HG03135 (cell line): Measurements from ENCODE around the gene WSCD2.
"Not testable (repeated sequence)": the region's sequence is repeated elsewhere in the genome, so short reads cannot be mapped to it uniquely, and the experiment has no call there.

Experiments
- ATAC-seq: cut with Tn5 transposase; IDR thresholded peaks from one replicate; pipeline ENCODE4 v1.9.1; 2021; ENCODE audit warnings: mild to moderate bottlenecking, moderate library complexity; ENCODE audit not compliant: unreplicated experiment

Gene WSCD2

DNA sequence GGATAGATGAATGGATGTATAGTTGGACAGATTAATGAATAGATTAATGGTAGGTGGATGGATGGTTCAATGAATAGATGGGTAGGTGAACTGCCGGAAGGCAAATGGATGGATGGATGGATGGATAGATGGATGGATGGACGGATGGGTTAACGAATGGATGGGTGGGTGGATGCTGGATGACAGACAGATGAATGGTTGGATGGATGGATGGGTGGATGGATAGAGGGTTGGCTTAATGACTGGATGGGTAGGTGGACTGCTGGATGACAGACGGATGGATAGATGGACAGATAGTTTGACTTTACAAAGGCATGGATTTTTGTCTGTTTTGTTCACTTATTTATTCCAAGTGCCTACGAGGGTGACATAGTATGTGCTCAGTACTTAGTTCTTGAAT is 64.4 kb downstream of the WSCD2 start:
- no peak for ATAC-seq

DNA sequence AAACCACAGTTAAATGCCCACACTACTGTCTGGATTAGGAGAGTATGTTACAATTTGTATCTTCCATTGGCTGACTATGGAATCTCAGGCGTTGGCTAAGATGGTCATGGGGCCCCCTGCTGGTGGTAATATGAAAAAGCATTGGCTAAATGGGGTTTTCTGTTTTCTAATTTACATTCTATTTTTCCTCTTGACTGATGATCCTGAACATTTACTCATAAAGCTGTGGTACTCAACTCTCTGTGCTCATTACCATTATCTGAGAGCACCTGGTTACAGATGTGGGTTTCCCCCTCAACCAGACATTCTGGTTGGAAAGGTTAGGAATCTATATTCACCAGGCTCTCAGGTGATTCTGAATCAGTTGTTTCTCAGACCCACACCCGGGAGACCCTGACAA is 64.8 kb downstream of the WSCD2 start:
- no peak for ATAC-seq

DNA sequence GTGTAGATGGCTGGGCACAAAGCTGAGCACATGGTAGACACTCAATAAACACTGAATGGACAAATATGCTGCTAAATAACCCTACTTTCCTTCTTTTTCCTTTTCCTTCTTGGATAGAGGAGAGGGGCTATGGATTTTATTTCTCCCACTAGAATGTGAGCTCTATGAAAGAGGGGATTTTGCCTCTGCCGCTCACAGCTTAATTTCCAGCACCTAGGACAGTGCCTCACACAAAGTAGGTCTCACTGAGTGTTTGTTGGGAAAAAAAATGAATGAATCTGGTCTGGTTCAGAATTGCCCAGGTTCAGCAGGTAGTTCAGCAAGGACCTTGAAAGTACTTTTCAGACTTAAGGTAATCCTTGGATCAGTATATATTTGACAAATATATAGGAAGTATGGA is 65.5 kb downstream of the WSCD2 start:
- no peak for ATAC-seq

DNA sequence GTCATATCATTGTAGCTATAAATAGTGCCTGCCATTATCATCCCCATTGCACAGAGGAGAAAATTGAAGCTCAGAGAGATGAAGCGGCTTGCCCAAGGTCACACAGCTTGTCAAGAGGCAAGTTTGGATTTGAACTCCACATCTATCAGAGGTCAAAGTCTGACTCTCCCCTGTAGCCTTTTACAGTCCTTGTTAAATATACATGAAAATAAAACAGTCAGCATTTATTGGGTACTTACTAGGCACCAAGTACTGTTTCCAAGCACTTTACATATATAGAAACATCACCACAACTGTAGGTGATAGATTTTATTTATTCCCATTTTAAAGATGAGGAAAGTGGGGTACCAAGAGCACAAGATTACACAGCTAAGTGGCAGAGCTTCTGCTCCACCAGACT is 67.2 kb downstream of the WSCD2 start:
- ATAC-seq, result no peak

DNA sequence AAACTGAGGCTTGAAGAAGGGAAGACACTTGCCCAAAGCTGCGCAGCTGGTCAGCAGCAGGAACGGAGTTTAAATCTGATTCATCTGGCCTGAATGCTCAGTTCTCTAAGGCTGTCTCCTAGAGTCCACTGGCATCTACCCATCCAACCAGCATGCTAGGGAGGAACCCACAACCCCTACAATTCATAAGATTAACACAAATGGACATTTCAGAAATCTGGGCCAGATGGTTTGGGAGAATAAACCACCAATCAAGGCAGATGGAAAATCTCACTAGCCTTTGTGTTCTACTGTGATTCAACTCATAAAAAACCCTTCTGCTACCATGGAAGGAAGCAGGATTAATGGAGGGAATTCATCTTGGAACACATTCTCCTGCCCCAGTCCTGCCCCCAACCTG is 67.8 kb downstream of the WSCD2 start:
- no peak for ATAC-seq

DNA sequence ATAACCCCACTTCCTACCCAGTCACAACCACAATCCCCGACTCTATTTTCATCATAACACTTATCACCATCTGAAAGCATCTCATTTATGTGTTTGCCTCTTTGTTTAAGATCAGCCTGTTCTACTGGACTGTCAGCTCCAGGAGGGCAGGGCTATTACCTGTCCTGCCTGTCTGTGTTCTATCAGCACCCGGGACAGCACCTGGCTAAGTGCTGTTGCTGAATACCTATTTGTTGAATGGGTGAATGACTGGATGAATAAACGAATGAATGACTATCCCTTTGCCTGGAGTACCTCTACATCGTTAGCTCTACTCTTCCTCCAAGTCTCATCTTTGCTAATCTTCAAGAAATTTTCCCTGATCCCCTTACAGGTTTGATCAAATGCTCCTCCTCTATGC is 69.0 kb downstream of the WSCD2 start:
- no peak for ATAC-seq

DNA sequence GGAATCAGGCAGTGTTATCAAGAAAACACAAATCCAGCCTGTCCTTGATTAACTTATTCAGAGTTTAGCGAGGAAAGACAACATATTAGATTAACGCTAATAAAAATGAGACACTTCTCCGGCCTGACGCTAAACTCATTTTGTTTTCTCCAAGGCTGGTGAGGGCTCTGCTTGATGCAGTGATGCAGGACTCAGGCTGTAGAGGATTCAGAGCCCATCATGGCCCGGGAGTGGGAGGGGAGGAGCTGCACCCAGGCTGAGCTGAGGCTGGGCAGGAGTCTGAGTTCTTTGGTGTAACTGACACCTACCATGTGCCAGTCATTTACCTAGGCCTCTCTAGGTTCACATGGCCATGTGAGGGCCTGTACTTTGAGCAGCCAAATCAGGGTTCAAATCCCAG is 70.0 kb downstream of the WSCD2 start:
- ATAC-seq, result no peak

DNA sequence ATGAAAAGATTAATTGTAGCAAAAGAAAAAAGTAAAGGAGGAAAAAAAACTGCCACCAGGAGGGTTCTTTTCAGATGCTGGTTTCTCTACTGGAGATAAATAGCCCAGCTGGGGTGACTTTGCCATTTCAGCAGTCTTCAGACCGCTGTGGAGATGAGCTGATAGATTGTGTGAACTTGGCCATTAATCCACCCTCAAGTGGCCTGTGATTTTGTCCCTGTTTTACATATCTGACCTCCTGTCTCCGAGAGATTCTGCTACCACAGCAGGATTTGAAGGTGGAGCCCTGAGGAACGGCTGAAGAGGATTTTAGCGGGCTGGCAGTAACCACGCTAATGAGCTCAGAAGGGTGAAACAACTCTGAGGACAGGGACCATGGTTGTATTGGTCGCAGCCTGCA is 72.7 kb downstream of the WSCD2 start:
- ATAC-seq, result no peak

DNA sequence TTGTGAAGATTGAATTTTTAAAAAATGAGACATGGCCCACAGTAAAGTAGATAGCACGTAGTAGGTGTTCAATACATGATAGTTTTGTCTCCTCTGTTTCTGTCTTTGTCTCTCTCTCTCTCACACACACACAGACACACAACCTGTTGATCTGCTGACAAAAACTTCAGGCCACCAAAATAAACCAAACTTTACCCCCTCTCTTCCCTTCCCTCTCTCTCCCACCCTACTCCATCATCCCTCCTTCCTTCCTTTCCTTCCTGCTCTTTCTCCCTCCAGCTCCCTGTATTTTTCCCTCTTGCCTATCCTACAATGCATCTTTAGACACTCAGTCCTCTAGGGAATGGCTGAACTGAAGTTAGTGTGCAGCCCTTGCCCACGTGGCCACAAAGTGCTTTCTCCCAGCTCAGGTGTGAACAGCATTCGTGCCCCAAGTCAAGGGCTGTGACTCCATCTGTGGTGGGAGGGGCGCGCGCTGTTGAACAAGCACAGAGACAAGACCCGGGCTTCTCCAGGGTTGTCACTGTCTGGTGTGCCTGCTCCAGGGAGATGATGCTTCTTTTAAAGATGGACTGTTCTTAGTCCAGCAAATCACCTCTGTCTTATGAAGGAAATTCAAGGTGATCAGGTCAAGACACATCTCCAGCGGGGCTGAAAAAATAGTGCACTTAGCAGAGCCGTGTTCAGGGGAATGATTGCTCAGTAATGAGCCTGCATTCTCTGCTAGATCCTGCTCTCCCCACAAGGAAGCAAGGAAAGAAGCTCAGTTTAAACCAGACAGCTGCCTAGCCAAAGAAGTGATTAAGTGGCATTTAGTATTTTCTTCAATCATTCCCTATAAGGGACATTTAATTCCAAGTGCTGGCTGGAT is 75.3 kb downstream of the WSCD2 start:
- no peak for ATAC-seq

DNA sequence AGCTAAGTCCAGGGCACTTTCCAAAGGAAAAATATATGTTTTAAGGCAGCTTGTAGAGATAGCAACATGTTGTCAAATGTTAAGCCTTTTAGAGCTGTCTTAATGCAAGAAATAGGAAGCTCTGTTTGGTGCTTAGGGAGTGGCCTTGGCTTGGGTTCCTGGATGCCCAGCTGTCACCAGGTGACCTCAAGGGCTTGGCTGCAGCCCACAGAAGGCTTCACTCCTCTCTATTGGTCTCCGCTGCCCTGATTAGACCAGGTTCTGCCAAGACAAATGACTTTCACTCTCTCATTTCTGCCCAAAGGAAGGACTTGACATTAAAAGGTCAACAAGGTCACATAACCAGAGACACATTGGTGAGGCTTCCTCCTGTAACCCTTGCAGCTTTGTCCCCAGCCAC is 76.8 kb downstream of the WSCD2 start:
- ATAC-seq, result no peak

DNA sequence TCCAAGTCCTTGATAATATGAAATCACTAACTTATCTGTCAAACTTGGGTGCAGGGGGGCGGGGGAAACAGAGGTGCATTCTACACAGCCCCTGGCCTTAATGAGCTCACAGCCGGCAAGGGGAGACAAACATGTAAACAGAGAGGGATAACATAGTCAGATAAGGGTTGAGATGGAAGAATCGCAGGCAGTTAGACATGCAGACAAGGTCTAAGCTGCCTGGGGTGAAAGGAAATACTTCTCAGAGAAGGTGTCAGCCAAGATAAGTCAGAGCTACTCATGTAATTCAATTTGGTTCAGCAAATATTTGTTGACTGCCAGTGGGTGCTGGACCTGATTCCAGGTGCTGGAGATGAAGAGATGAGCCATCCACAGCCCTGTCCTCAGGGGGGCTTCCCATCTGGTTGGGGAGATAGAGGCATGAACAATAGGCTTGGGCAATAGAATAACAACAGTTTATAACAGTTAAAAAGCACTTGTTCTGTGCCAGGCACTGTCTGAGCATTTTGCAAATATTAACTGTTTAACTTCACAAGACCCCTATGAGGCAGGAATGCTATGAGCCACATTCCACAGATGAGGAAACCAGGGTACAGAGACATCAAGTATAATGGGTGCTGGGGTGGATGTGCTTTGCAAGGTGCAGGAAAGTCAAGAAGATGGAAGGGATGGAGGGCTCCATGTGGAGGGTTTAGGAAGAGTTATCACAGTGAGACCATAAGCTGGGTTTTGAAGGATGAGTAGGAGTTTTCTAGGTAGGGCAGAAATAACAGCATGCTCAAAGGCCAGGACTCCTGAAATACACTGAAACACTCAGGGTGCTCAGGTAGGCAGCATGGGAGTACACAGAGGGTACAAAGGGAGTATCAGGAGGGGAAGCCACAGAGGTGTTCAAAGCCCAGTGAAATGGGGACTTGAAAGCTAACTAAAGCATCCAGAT is 79.0 kb downstream of the WSCD2 start:
- no peak for ATAC-seq

DNA sequence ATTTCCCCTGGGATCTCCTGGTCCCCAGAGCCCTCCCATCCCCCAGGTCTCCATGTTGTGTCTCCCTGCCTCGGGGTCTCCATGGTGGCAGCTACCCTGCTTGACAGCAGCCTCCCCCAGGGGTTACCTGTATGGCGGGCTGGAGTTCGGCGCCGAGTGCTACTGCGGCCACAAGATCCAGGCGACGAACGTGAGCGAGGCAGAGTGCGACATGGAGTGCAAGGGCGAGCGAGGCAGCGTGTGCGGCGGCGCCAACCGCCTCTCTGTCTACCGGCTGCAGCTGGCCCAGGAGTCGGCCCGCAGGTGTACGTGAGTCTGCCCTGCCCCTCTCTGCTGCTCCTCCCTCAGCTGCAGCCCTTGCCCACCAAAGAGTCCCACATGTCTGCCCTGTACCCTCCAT is 80.9 kb downstream of the WSCD2 start:
- ATAC-seq, result no peak

DNA sequence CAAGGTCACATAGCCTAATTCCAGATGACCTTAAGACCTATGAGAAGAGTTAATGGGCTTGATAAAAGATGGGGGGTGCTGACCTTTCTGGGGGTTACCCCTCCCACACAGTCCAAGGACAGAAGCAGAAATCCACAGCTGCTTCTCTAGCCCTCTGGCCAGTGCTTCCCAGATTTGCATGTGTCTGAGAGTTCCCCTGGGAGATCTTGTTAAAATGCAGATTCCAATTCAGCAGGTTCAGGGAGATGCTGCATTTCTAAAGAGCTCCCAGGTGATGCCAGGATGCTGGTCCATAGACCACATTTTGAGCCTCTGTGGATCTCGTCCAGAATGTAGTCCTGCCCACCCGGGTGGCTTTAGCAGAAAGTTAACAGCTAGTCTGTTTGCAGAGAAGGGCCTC is 82.1 kb downstream of the WSCD2 start:
- ATAC-seq, result no peak

DNA sequence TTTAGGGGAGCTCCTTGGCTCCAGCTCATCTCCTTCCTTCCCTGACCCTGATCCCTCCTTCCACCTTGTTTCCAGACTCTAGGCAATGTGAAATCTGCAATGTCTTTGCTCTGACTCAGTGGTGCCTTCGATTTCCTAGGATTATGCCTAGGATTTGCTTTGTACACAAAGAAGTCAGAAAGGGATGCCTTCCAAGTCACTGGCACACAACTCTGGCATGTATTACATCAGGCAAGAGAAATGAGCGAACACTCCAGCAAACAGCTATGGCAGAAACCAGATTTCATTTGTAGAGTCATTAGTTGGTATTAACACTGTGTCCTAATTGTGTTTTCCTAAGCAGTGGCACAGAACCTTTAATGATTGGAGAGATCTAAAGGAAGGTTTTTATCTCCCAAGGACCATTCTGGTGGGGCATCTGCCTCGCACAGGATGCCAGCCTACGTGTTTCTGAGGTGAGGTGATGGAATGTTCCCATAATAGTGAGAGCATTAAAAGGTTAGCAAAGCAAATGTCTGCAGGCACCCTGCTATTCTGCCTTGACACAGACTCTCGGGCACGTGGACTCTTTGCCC is 84.9 kb downstream of the WSCD2 start:
- ATAC-seq, result no peak

DNA sequence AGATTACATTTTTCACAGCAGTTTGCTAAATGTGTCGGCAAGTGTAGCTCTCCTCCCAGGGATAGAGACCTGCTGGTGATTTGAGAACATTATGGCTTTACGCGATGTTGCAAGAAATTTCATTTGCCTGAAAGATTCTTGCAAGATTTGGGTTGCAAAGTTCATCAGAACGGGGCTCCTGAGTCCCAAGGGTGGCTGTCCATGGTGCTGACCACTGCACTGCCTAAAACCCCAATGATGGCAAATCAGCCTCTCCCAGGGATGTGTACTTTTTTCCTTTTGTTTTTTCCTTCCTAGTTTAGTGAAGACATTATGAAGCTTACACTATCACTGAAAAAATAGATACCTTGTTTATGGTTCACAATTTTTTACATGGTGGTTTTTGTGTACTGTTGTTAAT is 85.4 kb downstream of the WSCD2 start:
- ATAC-seq, result no peak

DNA sequence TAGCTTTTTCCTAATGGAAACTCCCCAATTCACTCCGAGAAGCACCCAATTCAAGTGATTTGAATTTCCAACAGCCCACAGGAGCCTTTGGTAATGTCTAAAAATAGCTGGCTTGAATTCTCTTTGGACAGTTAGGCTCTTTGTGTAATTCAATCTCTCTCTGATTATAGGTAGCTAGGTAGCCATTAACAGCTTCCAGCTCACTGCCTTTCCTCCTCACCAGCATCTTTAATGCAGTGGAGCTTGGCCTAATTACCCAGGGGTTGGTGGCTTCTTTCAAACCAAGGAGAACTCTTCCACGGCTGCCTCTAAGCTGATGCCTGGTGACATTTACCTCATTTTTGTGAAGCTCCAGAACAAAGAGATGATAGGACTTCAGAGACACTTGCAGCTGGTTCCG is 86.4 kb downstream of the WSCD2 start:
- no peak for ATAC-seq

DNA sequence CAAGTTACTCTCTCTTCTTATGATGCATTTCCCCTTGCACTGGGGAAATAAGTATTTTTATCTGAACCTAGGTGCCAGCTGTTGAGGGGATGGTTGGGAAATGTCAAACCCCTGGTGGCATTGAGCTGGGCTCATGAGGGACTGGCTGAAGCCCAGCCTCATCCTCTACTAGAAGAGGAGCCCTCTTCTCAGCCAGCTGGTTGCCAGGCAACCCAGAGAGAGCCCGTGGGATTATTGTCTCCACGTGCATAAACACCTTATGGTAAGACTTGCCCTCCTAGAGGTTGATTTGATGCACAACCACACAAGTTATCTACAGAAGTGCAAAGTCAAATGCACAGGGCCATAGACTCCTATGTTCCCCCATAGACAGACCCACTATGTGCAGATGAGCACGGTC is 89.8 kb downstream of the WSCD2 start:
- ATAC-seq, result no peak

DNA sequence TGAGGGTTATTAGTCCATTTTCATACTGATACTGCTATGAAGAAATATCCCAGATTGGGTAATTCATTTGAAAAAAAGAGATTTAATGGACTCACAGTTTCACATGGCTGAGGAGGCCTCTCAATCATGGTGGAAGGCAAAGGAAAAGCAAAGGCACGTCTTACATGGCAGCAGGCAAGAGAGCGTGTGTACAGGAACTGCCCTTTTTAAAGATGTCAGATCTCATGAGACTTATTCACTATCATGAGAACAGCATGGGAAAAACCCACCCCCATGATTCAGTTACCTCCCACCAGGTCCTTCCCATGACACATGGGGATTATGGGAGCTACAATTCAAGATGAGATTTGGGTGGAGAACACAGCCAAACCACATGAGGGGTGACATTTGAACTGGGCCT is 96.0 kb downstream of the WSCD2 start:
- not testable (repeated sequence) for ATAC-seq

DNA sequence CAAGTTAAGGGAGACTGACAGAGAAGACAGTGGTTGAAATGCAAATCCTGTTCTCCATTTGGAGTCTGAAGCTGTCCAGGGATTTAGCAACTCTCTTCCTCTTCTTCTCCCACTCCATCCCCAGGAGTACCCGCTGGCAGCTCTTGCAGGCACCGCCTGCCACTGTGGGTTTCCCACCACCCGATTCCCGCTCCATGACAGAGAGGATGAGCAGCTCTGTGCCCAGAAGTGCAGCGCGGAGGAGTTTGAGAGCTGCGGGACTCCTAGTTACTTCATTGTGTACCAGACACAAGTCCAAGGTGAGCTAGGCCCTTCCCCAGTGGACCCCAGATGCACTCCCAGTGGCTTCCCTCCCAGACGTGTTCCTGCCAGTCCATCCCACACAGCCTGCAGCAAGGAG is 97.8 kb downstream of the WSCD2 start:
- ATAC-seq, result no peak

DNA sequence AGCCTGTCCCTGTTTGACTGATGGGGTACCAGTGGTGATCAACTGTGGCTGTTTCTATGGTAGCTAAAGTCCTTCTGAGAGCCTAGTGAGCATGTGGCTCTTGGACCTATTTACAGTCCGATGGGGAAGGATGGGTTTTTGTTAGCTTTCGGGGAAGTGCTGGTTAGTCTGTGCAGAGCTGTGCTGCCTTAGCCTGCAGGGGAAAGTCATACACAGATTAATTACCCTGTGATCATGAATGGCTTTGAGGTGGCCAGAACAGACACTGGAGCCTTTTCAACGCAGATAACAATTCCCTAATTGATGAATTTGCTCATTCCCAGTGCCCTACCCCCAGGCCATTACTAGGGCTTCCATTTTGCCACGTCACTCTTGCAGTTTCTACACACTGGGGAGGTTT is 99.7 kb downstream of the WSCD2 start:
- no peak for ATAC-seq

DNA sequence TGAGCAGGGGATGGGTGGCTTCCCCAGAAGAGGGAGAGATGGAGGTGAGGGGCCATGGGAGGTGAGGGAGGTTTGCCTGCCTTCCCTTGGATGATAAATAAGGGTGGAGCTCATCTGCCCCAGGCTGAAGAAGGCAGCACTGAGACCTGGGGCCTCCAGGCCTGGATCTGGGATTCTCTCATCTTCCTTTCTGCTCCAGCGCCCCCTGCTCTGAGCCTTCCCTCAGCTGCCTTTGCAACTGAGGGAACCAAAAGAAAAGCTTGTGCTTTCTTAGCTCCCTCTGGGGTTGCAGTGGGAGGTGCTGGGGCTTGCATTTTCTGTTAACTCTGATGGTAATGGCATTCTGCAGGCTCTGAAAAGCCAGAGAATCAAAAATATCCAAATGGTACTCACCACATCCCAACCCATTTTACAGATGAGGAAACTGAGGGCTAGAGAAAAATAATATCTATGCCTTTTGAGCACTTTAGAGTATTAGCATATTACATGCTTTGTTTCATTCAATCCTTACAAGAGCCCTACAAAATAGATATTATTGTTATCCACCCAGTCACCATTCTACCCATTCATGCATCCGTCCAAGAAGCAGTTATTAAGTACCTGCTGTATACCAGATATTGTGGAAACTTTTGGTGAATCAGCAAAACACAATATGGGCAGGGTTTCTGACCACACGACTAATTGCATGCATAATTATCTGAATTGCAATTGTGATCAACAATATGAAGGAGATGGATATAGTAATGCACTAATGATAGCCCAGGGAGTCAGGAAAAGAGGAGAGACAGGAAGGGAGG is 102.2 kb downstream of the WSCD2 start:
- ATAC-seq, result no peak
